ENCODE results near the gene GATC. TPM values are rescaled to one million over a fixed set of nuclear protein-coding genes. Genes with fewer than 3 reads are reported as not detected.

GATC gene
- total RNA-seq = 10 to 100 TPM; 21.8 to 30.6 (median 26.9) TPM
- 10 to 100 TPM; 14.4 to 19.7 TPM for polyA plus RNA-seq
- total RNA-seq = 44.2 reads per million, percentile 68 among the genes with 10 or more reads in this experiment

- H3K4me1 ChIP-seq (ENCODE audit: control insufficient read depth in 2 of 2, insufficient read depth in 2 of 2, low read length in 2 of 2) = peaks cover 15 to 24% of the 10 kb centered on the region in 2 donors
- ATAC-seq (peak; percentile 98), DNase-seq (peak; percentile 76 to 93 (median 84))
- intact Hi-C loops (cut with micrococcal nuclease) = loop anchor here (1.0 to 5.0 kb wide), 4 partner anchors 8 to 136 kb away; partner anchors contain the start of genes COX6A1 (in 2 of the 2), DYNLL1 (in 2 of the 2), SRSF9 (in 2 of the 2) and POP5 (in 1 of the 2)
- H3K27ac ChIP-seq (ENCODE audit: low read depth, low read length) = peak within 1 kb of the TSS; percentile 91
- ChIA-PET CTCF (interaction anchor here (0.6 to 1.3 kb wide), 3 partner anchors 17 to 1953 kb away, joined by 3 to 4 read pairs (median 3); no protein-coding TSS in a partner anchor), POLR2A (interaction anchor here (1.0 to 1.8 kb wide), 5 partner anchors 8 to 22 kb away, joined by 3 to 6 read pairs (median 4); no protein-coding TSS in a partner anchor)
- H3K36me3 Mint-ChIP-seq = peaks cover 0 to 23% (median 4%) of the 10 kb centered on the region in 5 donors
- H3K9me3 ChIP-seq (ENCODE audit: control insufficient read depth in 2 of 3, low read length in 3 of 3) = no peaks in the 10 kb centered on the region
- peaks cover 14 to 45% (median 29%) of the 10 kb centered on the region in 7 donors for H3K4me1 Mint-ChIP-seq
- peaks cover 0 to 2% (median 0%) of the 10 kb centered on the region in 11 donors for H3K9me3 Mint-ChIP-seq
- no peaks in the 10 kb centered on the region for H3K27me3 ChIP-seq (ENCODE audit: control insufficient read depth in 2 of 2, insufficient read depth in 2 of 2, low read length in 2 of 2)
- peaks cover 0 to 2% (median 0%) of the 10 kb centered on the region in 5 donors for H3K27me3 Mint-ChIP-seq
- peak within 1 kb of the TSS; percentile 95 to 100 (median 98) for H3K27ac Mint-ChIP-seq
- H3K4me3 ChIP-seq (ENCODE audit: low read length) = peak within 1 kb of the TSS; percentile 99
- peak within 1 kb of the TSS; percentile 93 to 99 (median 98) for H3K4me3 Mint-ChIP-seq
- peaks cover 3 to 26% (median 8%) of the 10 kb centered on the region in 3 experiments for H3K36me3 ChIP-seq (ENCODE audit: control insufficient read depth in 2 of 3, insufficient read depth in 3 of 3, low read length in 3 of 3)
Measured at GRCh38 chr12:120445911-120446843, at the start of gene GATC, which contains the start of gene TRIAP1. Gene GATC, plus strand, starts transcription at chr12:120446444. Its CDS starts 37 bp downstream, at chr12:120446481. Gene TRIAP1, minus strand, starts transcription at chr12:120446384. Its CDS starts 12 bp downstream, at chr12:120446372.

- ATAC-seq = no peak
- Mint-ChIP-seq H3K27me3 (peaks cover 16 to 42% (median 31%) of the 10 kb centered on the region in 5 donors), H3K27ac (no peak overlapping the region), H3K4me3 (no peak overlapping the region), H3K36me3 (no peaks in the 10 kb centered on the region), H3K9me3 (no peaks in the 10 kb centered on the region), H3K4me1 (peaks cover 0 to 2% (median 0%) of the 10 kb centered on the region in 7 donors)
- ChIA-PET CTCF (no interaction called here), POLR2A (no interaction called here)
- H3K4me3 ChIP-seq (ENCODE audit: low read length) = no peak overlapping the region
- no peaks in the 10 kb centered on the region for H3K4me1 ChIP-seq (ENCODE audit: control insufficient read depth in 2 of 2, insufficient read depth in 2 of 2, low read length in 2 of 2)
- peaks cover 0 to 5% of the 10 kb centered on the region in 2 donors for H3K27me3 ChIP-seq (ENCODE audit: control insufficient read depth in 2 of 2, insufficient read depth in 2 of 2, low read length in 2 of 2)
- H3K27ac ChIP-seq (ENCODE audit: low read depth, low read length) = no peak overlapping the region
- H3K9me3 ChIP-seq (ENCODE audit: control insufficient read depth in 2 of 3, low read length in 3 of 3) = no peaks in the 10 kb centered on the region
- H3K36me3 ChIP-seq (ENCODE audit: control insufficient read depth in 2 of 3, insufficient read depth in 3 of 3, low read length in 3 of 3) = no peaks in the 10 kb centered on the region
- no peak for DNase-seq
- intact Hi-C loops (cut with micrococcal nuclease) = no loop called here
Measured at GRCh38 chr12:120397824-120398540, 48.3 kb upstream of the GATC start.

- Mint-ChIP-seq H3K27ac (no peak overlapping the region), H3K4me3 (no peak overlapping the region), H3K9me3 (no peaks in the 10 kb centered on the region), H3K4me1 (peaks cover 0 to 4% (median 0%) of the 10 kb centered on the region in 7 donors), H3K27me3 (peaks cover 16 to 42% (median 27%) of the 10 kb centered on the region in 5 donors), H3K36me3 (no peaks in the 10 kb centered on the region)
- no peak for ATAC-seq
- Histone ChIP-seq H3K4me1 (ENCODE audit: control insufficient read depth in 2 of 2, insufficient read depth in 2 of 2, low read length in 2 of 2) (no peaks in the 10 kb centered on the region), H3K36me3 (ENCODE audit: control insufficient read depth in 2 of 3, insufficient read depth in 3 of 3, low read length in 3 of 3) (no peaks in the 10 kb centered on the region), H3K27me3 (ENCODE audit: control insufficient read depth in 2 of 2, insufficient read depth in 2 of 2, low read length in 2 of 2) (peaks cover 0 to 5% of the 10 kb centered on the region in 2 donors), H3K9me3 (ENCODE audit: control insufficient read depth in 2 of 3, low read length in 3 of 3) (no peaks in the 10 kb centered on the region), H3K27ac (ENCODE audit: low read depth, low read length) (no peak overlapping the region), H3K4me3 (ENCODE audit: low read length) (no peak overlapping the region)
- intact Hi-C loops (cut with micrococcal nuclease) = no loop called here
- CTCF ChIA-PET = no interaction called here
- POLR2A ChIA-PET = no interaction called here
- no peak for DNase-seq
Measured at GRCh38 chr12:120399531-120399930, 46.7 kb upstream of the GATC start.

GRCh38 chr12:120402217-120402616 is 44.0 kb upstream of the GATC start:
- ATAC-seq = no peak

GRCh38 chr12:120403869-120404268 is 42.4 kb upstream of the GATC start:
- Mint-ChIP-seq H3K36me3 (no peaks in the 10 kb centered on the region), H3K9me3 (no peaks in the 10 kb centered on the region), H3K4me1 (peaks cover 0 to 3% (median 0%) of the 10 kb centered on the region in 7 donors), H3K27me3 (peaks cover 4 to 24% (median 11%) of the 10 kb centered on the region in 5 donors), H3K4me3 (no peak overlapping the region), H3K27ac (no peak overlapping the region)
- CTCF ChIA-PET = interaction anchor here (0.6 kb wide), 1 partner anchor 866 kb away, joined by 4 read pairs; no protein-coding TSS in a partner anchor
- DNase-seq (no peak), ATAC-seq (no peak)
- POLR2A ChIA-PET = no interaction called here
- intact Hi-C loops (cut with micrococcal nuclease) = no loop called here
- H3K9me3 ChIP-seq (ENCODE audit: control insufficient read depth in 2 of 3, low read length in 3 of 3) = no peaks in the 10 kb centered on the region
- H3K27ac ChIP-seq (ENCODE audit: low read depth, low read length) = no peak overlapping the region
- H3K27me3 ChIP-seq (ENCODE audit: control insufficient read depth in 2 of 2, insufficient read depth in 2 of 2, low read length in 2 of 2) = no peaks in the 10 kb centered on the region
- H3K4me1 ChIP-seq (ENCODE audit: control insufficient read depth in 2 of 2, insufficient read depth in 2 of 2, low read length in 2 of 2) = no peaks in the 10 kb centered on the region
- no peaks in the 10 kb centered on the region for H3K36me3 ChIP-seq (ENCODE audit: control insufficient read depth in 2 of 3, insufficient read depth in 3 of 3, low read length in 3 of 3)
- no peak overlapping the region for H3K4me3 ChIP-seq (ENCODE audit: low read length)

More at GRCh38 chr12:120402217-120402616, 44.0 kb upstream of the GATC start:
- Histone ChIP-seq H3K9me3 (ENCODE audit: control insufficient read depth in 2 of 3, low read length in 3 of 3) (no peaks in the 10 kb centered on the region), H3K4me1 (ENCODE audit: control insufficient read depth in 2 of 2, insufficient read depth in 2 of 2, low read length in 2 of 2) (no peaks in the 10 kb centered on the region), H3K36me3 (ENCODE audit: control insufficient read depth in 2 of 3, insufficient read depth in 3 of 3, low read length in 3 of 3) (no peaks in the 10 kb centered on the region), H3K4me3 (ENCODE audit: low read length) (no peak overlapping the region), H3K27me3 (ENCODE audit: control insufficient read depth in 2 of 2, insufficient read depth in 2 of 2, low read length in 2 of 2) (peaks cover 0 to 5% of the 10 kb centered on the region in 2 donors), H3K27ac (ENCODE audit: low read depth, low read length) (no peak overlapping the region)
- no peaks in the 10 kb centered on the region for H3K36me3 Mint-ChIP-seq
- ChIA-PET CTCF (no interaction called here), POLR2A (no interaction called here)
- no peak overlapping the region for H3K4me3 Mint-ChIP-seq
- intact Hi-C loops (cut with micrococcal nuclease) = no loop called here
- peaks cover 0 to 3% (median 0%) of the 10 kb centered on the region in 7 donors for H3K4me1 Mint-ChIP-seq
- H3K27ac Mint-ChIP-seq = no peak overlapping the region
- no peak for DNase-seq
- no peaks in the 10 kb centered on the region for H3K9me3 Mint-ChIP-seq
- peaks cover 8 to 29% (median 11%) of the 10 kb centered on the region in 5 donors for H3K27me3 Mint-ChIP-seq

- Histone ChIP-seq H3K36me3 (ENCODE audit: control insufficient read depth in 2 of 3, insufficient read depth in 3 of 3, low read length in 3 of 3) (no peaks in the 10 kb centered on the region), H3K4me3 (ENCODE audit: low read length) (no peak overlapping the region), H3K27me3 (ENCODE audit: control insufficient read depth in 2 of 2, insufficient read depth in 2 of 2, low read length in 2 of 2) (no peaks in the 10 kb centered on the region), H3K9me3 (ENCODE audit: control insufficient read depth in 2 of 3, low read length in 3 of 3) (no peaks in the 10 kb centered on the region), H3K27ac (ENCODE audit: low read depth, low read length) (no peak overlapping the region), H3K4me1 (ENCODE audit: control insufficient read depth in 2 of 2, insufficient read depth in 2 of 2, low read length in 2 of 2) (no peaks in the 10 kb centered on the region)
- H3K4me3 Mint-ChIP-seq = no peak overlapping the region
- peaks cover 0 to 3% (median 0%) of the 10 kb centered on the region in 7 donors for H3K4me1 Mint-ChIP-seq
- H3K27ac Mint-ChIP-seq = no peak overlapping the region
- peaks cover 4 to 24% (median 11%) of the 10 kb centered on the region in 5 donors for H3K27me3 Mint-ChIP-seq
- ChIA-PET POLR2A (no interaction called here), CTCF (no interaction called here)
- DNase-seq (peak in 1 of 9 donors; percentile 8), ATAC-seq (no peak)
- H3K36me3 Mint-ChIP-seq = no peaks in the 10 kb centered on the region
- H3K9me3 Mint-ChIP-seq = no peaks in the 10 kb centered on the region
- intact Hi-C loops (cut with micrococcal nuclease) = no loop called here
Measured at GRCh38 chr12:120404271-120404670, 42.0 kb upstream of the GATC start.
